Esophagus muscularis mucosa (tissue), 4 donors: ENCODE data around the gene TUT4. TPM values are rescaled to one million over a fixed set of nuclear protein-coding genes. Genes with fewer than 3 reads are reported as not detected.

ENCODE experiments used
- DNase-seq: peaks from one replicate; pipeline ENCODE4 v3.0.0-alpha.2; 2017; ENCODE audit errors: extremely low spot score
- H3K27ac ChIP-seq, 4 donors: fragments of 200-600 bp; sonication (generic); replicated peaks in 1 of 4; 1 replicate in 3 of 4; 2 replicates in 1 of 4; pipeline ENCODE4 v1.5.1; 2016 to 2019; ENCODE audit warnings: mild to moderate bottlenecking in 1 of 4
- H3K27me3 ChIP-seq, 4 donors: fragments of 200-600 bp; sonication (generic); one replicate each; pipeline versions ENCODE4 v1.5.1 to v1.6.0; 2016 to 2019
- H3K36me3 ChIP-seq, 4 donors: fragments of 200-600 bp; sonication (generic); one replicate each; pipeline ENCODE4 v1.5.1; 2016 to 2019
- H3K4me1 ChIP-seq, 4 donors: fragments of 200-600 bp; sonication (generic); one replicate each; pipeline ENCODE4 v1.5.1; 2016 to 2019
- H3K4me3 ChIP-seq, 4 donors: fragments of 200-600 bp; sonication (generic); 1 replicate in 2 of 4; 2 replicates in 2 of 4; pipeline ENCODE4 v1.5.1; 2016 to 2019; ENCODE audit warnings: mild to moderate bottlenecking in 4 of 4, moderate library complexity in 1 of 4
- H3K9me3 ChIP-seq, 4 donors: fragments of 200-600 bp; sonication (generic); 1 replicate in 3 of 4; 2 replicates in 1 of 4; pipeline ENCODE4 v1.5.1; 2016 to 2019
- EP300 ChIP-seq: sonication (generic); formaldehyde crosslinking; IDR thresholded peaks from one replicate; pipeline ENCODE4 v1.6.1; 2017; ENCODE audit warnings: antibody characterized with exemption
- POLR2A ChIP-seq: fragments of 450-650 bp; IDR thresholded peaks from one replicate; pipeline ENCODE4 v1.6.1; 2017; ENCODE audit warnings: antibody characterized with exemption, moderate library complexity, mild to moderate bottlenecking, low read depth
- POLR2AphosphoS5 ChIP-seq, 2 donors: sonication (generic); formaldehyde crosslinking; IDR thresholded peaks; one replicate each; pipeline ENCODE4 v1.6.1; 2017; ENCODE audit warnings: antibody characterized with exemption in 2 of 2
- WGBS: methylation state at CpG from one replicate; pipeline ENCODE4 v1.1.5; 2018; 5-methylcytosine and 5-hydroxymethylcytosine counted together
- intact Hi-C: fragments of 100-400 bp; cut with DNase I; formaldehyde crosslinking; loops from one replicate; pipeline ENCODE4 v1.15.1; 2023
- total RNA-seq, 4 donors: library from RNA; depleted of rRNA; stranded (reverse); fragments of >200 nt; gene quantifications; one replicate each; pipeline versions ENCODE4 v1.1.0 to v1.2.1, GENCODE V29; 2016
- TF ChIP-seq, protein P1 (sequence below), 3 experiments: fragments of 200-600 bp in 2 of 3; fragments of 450-650 bp in 1 of 3; sonication (generic) in 2 of 3; IDR thresholded peaks; one replicate each; pipeline ENCODE4 v1.5.1; 2017 to 2019; ENCODE audit warnings: antibody characterized with exemption in 3 of 3, mild to moderate bottlenecking in 2 of 3, moderate library complexity in 1 of 3

The TUT4 gene
- total RNA-seq, 4 donors from 2014 or later, result 32.3 to 58.6 (median 42.7) TPM

DNA sequence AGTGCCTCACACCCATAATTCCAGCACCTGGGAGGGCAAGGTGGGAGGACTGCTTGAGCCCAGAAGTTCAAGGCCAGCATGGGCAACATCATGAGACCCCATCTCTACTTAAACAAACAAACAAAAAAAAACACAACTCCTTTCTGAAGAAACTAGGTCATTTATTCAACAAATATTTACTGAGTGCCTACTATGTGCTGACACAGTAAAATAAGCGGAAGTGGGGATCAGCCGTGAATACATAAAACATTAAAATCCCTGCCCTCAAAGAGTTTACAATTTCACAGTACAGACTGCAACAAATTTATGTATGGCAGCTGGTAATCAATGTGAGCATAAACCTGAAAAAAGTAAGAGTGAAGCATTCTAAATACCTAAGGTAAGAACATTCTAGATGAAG lies 65.3 kb downstream of the TUT4 start:
- WGBS, result 96% methylated on average over 2 of the region's 2 CpGs
- peaks cover 0 to 44% (median 19%) of the 10 kb centered on the region in 4 donors for H3K36me3 ChIP-seq
- H3K27me3 ChIP-seq, result no peaks in the 10 kb centered on the region
- DNase-seq, result no peak
- intact Hi-C loops, result no loop called here
- TF ChIP-seq POLR2AphosphoS5 (IDR thresholded peaks at IDR 0.05) (no peak), POLR2A (no peak), EP300 (no peak)
- TF ChIP-seq, protein P1, sequence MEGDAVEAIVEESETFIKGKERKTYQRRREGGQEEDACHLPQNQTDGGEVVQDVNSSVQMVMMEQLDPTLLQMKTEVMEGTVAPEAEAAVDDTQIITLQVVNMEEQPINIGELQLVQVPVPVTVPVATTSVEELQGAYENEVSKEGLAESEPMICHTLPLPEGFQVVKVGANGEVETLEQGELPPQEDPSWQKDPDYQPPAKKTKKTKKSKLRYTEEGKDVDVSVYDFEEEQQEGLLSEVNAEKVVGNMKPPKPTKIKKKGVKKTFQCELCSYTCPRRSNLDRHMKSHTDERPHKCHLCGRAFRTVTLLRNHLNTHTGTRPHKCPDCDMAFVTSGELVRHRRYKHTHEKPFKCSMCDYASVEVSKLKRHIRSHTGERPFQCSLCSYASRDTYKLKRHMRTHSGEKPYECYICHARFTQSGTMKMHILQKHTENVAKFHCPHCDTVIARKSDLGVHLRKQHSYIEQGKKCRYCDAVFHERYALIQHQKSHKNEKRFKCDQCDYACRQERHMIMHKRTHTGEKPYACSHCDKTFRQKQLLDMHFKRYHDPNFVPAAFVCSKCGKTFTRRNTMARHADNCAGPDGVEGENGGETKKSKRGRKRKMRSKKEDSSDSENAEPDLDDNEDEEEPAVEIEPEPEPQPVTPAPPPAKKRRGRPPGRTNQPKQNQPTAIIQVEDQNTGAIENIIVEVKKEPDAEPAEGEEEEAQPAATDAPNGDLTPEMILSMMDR (IDR thresholded peaks at IDR 0.05), result no peak
- H3K4me1 ChIP-seq, result no peaks in the 10 kb centered on the region
- H3K27ac ChIP-seq, result no peak overlapping the region
- H3K4me3 ChIP-seq, result no peak overlapping the region
- H3K9me3 ChIP-seq, result no peaks in the 10 kb centered on the region

DNA sequence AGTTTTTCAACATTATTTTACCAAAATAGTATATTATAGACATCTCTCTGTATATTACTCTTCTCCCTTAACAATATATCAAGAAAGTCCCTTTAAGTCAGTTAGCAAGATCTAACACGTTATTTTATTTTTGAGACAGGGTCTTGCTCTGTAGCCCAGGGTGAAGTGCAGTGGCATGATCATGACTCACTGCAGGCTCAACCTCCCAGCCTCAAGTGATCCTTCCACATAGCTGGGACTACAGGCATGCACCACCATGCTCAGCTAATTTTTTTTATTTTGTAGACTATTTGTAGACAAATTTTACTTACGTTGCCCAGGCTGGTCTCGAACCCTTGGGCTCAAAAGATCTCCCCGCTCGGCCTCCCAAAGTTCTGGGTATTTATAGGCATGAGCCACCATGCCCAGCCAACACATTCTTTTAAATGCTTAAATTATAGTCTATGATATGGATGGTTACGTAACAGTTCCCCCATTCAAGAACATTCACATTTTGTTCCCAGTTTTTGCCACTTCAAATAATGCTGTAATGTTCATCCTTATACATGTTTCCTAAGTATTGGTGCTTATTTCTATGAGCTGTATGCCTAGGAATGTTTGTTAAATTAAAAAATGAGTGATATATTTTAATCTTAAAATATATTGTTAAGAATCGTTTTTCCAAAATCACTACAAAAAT lies 70.4 kb downstream of the TUT4 start:
- peaks cover 0 to 39% (median 28%) of the 10 kb centered on the region in 4 donors for H3K36me3 ChIP-seq
- H3K4me3 ChIP-seq, result no peak overlapping the region
- TF ChIP-seq POLR2A, result no peak
- TF ChIP-seq, protein P1 (IDR thresholded peaks at IDR 0.05), result no peak
- no peak for TF ChIP-seq POLR2AphosphoS5 (IDR thresholded peaks at IDR 0.05)
- TF ChIP-seq EP300, result no peak
- 97% methylated on average over 7 of the region's 7 CpGs for WGBS
- H3K27me3 ChIP-seq, result no peaks in the 10 kb centered on the region
- no peak overlapping the region for H3K27ac ChIP-seq
- no peaks in the 10 kb centered on the region for H3K4me1 ChIP-seq
- no peak for DNase-seq
- no peaks in the 10 kb centered on the region for H3K9me3 ChIP-seq
- intact Hi-C loops, result no loop called here

DNA sequence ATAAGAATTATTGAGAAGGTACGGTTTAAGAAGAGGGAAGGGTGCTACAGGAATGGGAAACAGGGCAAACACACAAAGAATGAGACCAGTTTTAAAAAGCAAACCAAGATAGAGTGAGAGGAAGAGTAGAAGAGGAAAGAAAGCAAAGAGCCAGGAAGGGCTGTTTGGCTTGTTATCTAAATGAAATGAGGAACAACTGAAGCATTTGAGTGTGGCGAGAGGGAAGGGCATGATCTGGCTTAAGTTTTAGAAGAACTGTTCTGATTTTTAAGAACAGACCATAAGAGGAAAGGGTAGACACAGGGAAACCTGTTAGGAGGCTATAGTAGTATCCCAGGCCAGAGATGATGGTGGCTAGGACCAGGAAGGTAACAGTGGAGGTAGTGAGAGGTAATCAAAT lies 73.8 kb downstream of the TUT4 start:
- DNase-seq, result no peak
- 91% methylated on average over 2 of the region's 2 CpGs for WGBS
- Histone ChIP-seq H3K27ac (no peak overlapping the region), H3K9me3 (no peaks in the 10 kb centered on the region), H3K27me3 (no peaks in the 10 kb centered on the region), H3K4me1 (no peaks in the 10 kb centered on the region), H3K36me3 (peaks cover 0 to 51% (median 36%) of the 10 kb centered on the region in 4 donors), H3K4me3 (no peak overlapping the region)
- intact Hi-C loops, result no loop called here
- no peak for TF ChIP-seq POLR2A
- no peak for TF ChIP-seq POLR2AphosphoS5 (IDR thresholded peaks at IDR 0.05)
- TF ChIP-seq, protein P1 (IDR thresholded peaks at IDR 0.05), result no peak
- TF ChIP-seq EP300, result no peak

DNA sequence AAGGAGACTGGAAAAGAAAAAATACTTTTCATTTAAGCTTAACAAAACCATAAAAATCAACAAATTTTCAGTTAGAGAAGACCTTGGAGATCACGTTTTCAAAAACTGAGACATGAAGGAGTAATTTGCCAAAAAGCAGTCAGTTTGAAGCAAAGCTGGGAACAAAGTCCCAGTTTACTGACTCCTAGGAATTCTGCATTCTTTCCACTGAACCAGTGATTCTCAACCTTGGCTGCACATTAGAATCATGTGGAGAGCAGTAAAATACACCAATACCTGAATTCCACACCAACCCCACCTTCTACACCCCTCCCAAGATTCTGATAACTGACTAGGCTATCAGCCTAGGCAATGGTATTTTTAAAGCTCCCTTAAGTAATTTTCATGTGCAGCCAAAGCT lies 75.0 kb downstream of the TUT4 start:
- Histone ChIP-seq H3K9me3 (no peaks in the 10 kb centered on the region), H3K27ac (no peak overlapping the region), H3K36me3 (peaks cover 0 to 59% (median 39%) of the 10 kb centered on the region in 4 donors), H3K4me1 (no peaks in the 10 kb centered on the region), H3K27me3 (no peaks in the 10 kb centered on the region), H3K4me3 (no peak overlapping the region)
- WGBS, result 74% methylated on average over 1 of the region's 1 CpG
- TF ChIP-seq, protein P1 (IDR thresholded peaks at IDR 0.05), result no peak
- intact Hi-C loops, result no loop called here
- no peak for DNase-seq

DNA sequence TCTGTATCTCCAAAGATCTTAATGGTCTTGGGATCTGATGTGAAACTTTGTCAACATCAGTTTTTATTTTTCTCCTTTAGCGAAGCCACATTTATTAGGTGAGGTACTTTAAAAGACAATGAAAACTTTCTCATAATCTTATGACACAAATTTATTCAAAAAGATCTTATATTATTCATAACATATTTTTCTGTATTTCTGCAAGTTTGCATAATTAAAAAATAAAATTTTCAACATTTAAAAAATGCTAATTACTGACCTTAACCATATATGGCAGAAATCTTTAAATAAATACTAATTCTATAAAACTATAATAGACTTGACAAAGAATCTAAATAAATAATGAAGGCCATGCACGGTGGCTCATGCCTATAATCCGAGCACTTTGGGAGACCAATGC lies 75.9 kb downstream of the TUT4 start:
- peaks cover 0 to 56% (median 39%) of the 10 kb centered on the region in 4 donors for H3K36me3 ChIP-seq
- H3K4me1 ChIP-seq, result no peaks in the 10 kb centered on the region
- 85% methylated on average over 3 of the region's 3 CpGs for WGBS
- no peaks in the 10 kb centered on the region for H3K9me3 ChIP-seq
- H3K27ac ChIP-seq, result no peak overlapping the region
- TF ChIP-seq, protein P1 (IDR thresholded peaks at IDR 0.05), result no peak
- no peak for TF ChIP-seq POLR2AphosphoS5 (IDR thresholded peaks at IDR 0.05)
- intact Hi-C loops, result no loop called here
- no peak overlapping the region for H3K4me3 ChIP-seq
- DNase-seq, result no peak
- no peaks in the 10 kb centered on the region for H3K27me3 ChIP-seq
